ENCODE data around the gene GGCX. TPM values are rescaled to one million over a fixed set of nuclear protein-coding genes. Genes with fewer than 3 reads are reported as not detected.

GGCX gene
- total RNA-seq, 2 experiments from 2014 or later, result 22.9 to 27.6 TPM

DNA sequence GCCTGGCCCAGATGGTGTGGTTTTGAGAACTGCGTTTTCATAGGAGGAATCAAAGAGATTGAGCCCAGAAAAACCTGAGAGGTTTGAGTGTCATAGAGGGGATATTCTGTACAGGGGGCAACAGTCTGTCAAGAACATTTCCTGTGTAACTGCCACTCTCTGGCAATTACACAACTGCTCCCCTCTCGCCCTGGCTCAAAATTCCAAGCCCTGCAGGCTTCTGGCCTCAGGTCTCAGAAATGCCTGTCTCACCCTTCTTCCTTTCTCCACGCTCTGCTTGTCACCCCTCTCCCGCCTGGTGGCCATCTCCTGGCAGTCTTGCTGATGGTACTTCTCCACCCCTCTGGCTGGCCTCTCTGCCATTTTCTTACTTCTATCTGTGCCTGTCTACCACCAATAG lies 26.9 kb upstream of the GGCX start:
- Mint-ChIP-seq H3K27me3 (no peaks in the 10 kb centered on the region), H3K9me3 (no peaks in the 10 kb centered on the region), H3K27ac (peak overlapping the region; percentile 6), H3K36me3 (ENCODE audit: low read depth) (peaks cover 8% of the 10 kb centered on the region), H3K4me3 (no peak overlapping the region), H3K4me1 (ENCODE audit: low read depth) (peaks cover 42% of the 10 kb centered on the region)
- Histone ChIP-seq H3K27me3 (ENCODE audit: control insufficient read depth in 1 of 2, insufficient read depth in 2 of 2, low read length in 2 of 2) (no peaks in the 10 kb centered on the region), H3K27ac (ENCODE audit: low read depth in 1 of 2, low read length in 2 of 2) (no peak overlapping the region), H3K4me1 (ENCODE audit: insufficient read depth, low read length) (peaks cover 46% of the 10 kb centered on the region), H3K4me3 (ENCODE audit: low read length) (no peak overlapping the region), H3K36me3 (ENCODE audit: insufficient read depth, low read length) (no peaks in the 10 kb centered on the region), H3K9me3 (ENCODE audit: control insufficient read depth in 1 of 2, insufficient read depth in 1 of 2, low read length in 2 of 2) (no peaks in the 10 kb centered on the region)
- ChIA-PET POLR2A (interaction anchor here (1.7 to 2.1 kb wide), 2 partner anchors 11 to 20 kb away, joined by 4 to 8 read pairs; partner anchors contain the start of gene VAMP8), CTCF (interaction anchor here (1.4 kb wide), 1 partner anchor 23 kb away, joined by 3 read pairs; no protein-coding TSS in a partner anchor)
- intact Hi-C loops (cut with DNase I, micrococcal nuclease), result no loop called here
- ATAC-seq (ENCODE audit: poor library complexity) (no peak), DNase-seq (no peak)
- no peak for TF ChIP-seq CTCF (IDR thresholded peaks at IDR 0.05)

GRCh38 chr2:85585781-85586105 lies 24.4 kb upstream of the GGCX start:
- peaks cover 59% of the 10 kb centered on the region for H3K4me1 Mint-ChIP-seq (ENCODE audit: low read depth)
- peaks cover 46% of the 10 kb centered on the region for H3K4me1 ChIP-seq (ENCODE audit: insufficient read depth, low read length)

DNA sequence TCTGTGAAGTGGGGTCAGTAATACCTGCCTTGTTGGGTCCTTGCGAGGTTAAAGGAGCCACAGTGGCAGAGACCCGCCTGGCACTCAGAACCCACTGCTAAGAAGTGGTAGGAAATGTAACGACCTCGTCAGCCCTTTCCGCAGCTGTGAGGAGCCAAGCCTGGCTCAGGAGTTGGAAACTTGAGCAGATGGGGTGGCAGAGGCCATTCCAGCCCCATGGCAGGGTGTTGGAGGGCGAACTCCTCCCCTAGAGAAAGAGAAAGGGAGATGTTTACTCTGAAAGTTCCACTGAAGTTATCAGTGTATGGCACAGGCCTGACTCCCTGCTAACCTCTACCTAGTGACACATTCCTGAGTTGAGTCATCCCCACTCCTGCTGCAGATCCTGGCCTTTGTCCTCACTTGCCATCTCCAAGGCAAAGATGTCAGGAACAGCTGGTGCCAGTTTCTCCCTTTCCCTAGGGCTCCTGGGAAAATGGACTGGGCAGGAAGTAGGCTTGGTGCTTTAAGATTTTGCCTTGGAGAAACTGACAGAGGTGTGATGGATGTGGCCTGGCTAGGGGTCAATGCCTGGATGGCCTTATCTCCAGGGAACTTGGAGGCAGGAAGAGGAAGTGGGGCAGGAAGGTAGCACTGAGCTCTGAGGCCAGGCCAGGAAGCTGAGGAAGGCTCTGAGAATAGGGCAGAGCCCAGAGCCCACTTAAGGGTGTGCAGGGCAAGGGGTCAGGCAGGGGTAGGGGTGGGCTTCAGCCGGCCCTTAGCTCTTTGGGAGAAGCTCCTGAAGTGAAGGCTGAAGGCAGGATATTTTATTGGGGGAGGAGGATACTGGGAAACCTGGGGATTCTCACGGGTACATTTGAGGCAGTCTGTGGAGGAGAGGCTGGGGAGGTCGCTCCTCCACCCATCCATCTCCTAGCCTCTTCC lies 23.8 kb upstream of the GGCX start:
- Mint-ChIP-seq H3K4me3 (peak overlapping the region; percentile 93), H3K9me3 (no peaks in the 10 kb centered on the region), H3K36me3 (ENCODE audit: low read depth) (peaks cover 28% of the 10 kb centered on the region), H3K27me3 (no peaks in the 10 kb centered on the region), H3K27ac (peak overlapping the region; percentile 79), H3K4me1 (ENCODE audit: low read depth) (peaks cover 57% of the 10 kb centered on the region)
- H3K4me1 ChIP-seq (ENCODE audit: insufficient read depth, low read length), result peaks cover 49% of the 10 kb centered on the region
- CTCF ChIA-PET, result no interaction called here
- H3K4me3 ChIP-seq (ENCODE audit: low read length), result peak overlapping the region; percentile 77
- H3K9me3 ChIP-seq (ENCODE audit: control insufficient read depth in 1 of 2, insufficient read depth in 1 of 2, low read length in 2 of 2), result no peaks in the 10 kb centered on the region
- ATAC-seq (ENCODE audit: poor library complexity) (peak; percentile 48), DNase-seq (peak in 3 of 14 experiments; percentile 8 to 39 (median 38))
- H3K36me3 ChIP-seq (ENCODE audit: insufficient read depth, low read length), result peaks cover 26% of the 10 kb centered on the region
- H3K27me3 ChIP-seq (ENCODE audit: control insufficient read depth in 1 of 2, insufficient read depth in 2 of 2, low read length in 2 of 2), result no peaks in the 10 kb centered on the region
- intact Hi-C loops (cut with DNase I, micrococcal nuclease), result no loop called here
- no peak for TF ChIP-seq CTCF (IDR thresholded peaks at IDR 0.05)
- H3K27ac ChIP-seq (ENCODE audit: low read depth in 1 of 2, low read length in 2 of 2), result peak overlapping the region; percentile 26 to 68
- POLR2A ChIA-PET, result interaction anchor here (0.6 to 5.1 kb wide), 5 partner anchors 9 to 258 kb away, joined by 3 to 60 read pairs (median 7); partner anchors contain the start of genes C2orf68, RNF181 and TGOLN2

More at GRCh38 chr2:85585781-85586105, 24.4 kb upstream of the GGCX start:
- CTCF ChIA-PET, result no interaction called here
- H3K27ac Mint-ChIP-seq, result peak overlapping the region; percentile 79
- no peak for TF ChIP-seq CTCF (IDR thresholded peaks at IDR 0.05)
- no peaks in the 10 kb centered on the region for H3K27me3 Mint-ChIP-seq
- DNase-seq (no peak), ATAC-seq (ENCODE audit: poor library complexity) (no peak)
- intact Hi-C loops (cut with DNase I, micrococcal nuclease), result no loop called here
- no peak overlapping the region for H3K27ac ChIP-seq (ENCODE audit: low read depth in 1 of 2, low read length in 2 of 2)
- no peaks in the 10 kb centered on the region for H3K9me3 ChIP-seq (ENCODE audit: control insufficient read depth in 1 of 2, insufficient read depth in 1 of 2, low read length in 2 of 2)
- H3K9me3 Mint-ChIP-seq, result no peaks in the 10 kb centered on the region
- no peak overlapping the region for H3K4me3 ChIP-seq (ENCODE audit: low read length)
- H3K27me3 ChIP-seq (ENCODE audit: control insufficient read depth in 1 of 2, insufficient read depth in 2 of 2, low read length in 2 of 2), result no peaks in the 10 kb centered on the region
- peaks cover 25% of the 10 kb centered on the region for H3K36me3 Mint-ChIP-seq (ENCODE audit: low read depth)
- H3K36me3 ChIP-seq (ENCODE audit: insufficient read depth, low read length), result peaks cover 20% of the 10 kb centered on the region
- H3K4me3 Mint-ChIP-seq, result peak overlapping the region; percentile 93
- POLR2A ChIA-PET, result interaction anchor here (3.0 to 5.1 kb wide), 2 partner anchors 9 to 26 kb away, joined by 10 to 60 read pairs; partner anchors contain the start of genes C2orf68 and RNF181

All from CD4-positive, alpha-beta T cell (primary cell).